Sigmoid colon (tissue), 4 donors: Measurements from ENCODE around the gene PTPRT.

Source experiments
- EP300 ChIP-seq, 4 donors: sonication (generic); formaldehyde crosslinking; IDR thresholded peaks; one replicate each; pipeline ENCODE4 v1.6.1; 2017; ENCODE audit warnings: antibody characterized with exemption in 4 of 4
- TF ChIP-seq, protein P1 (sequence below), 4 experiments: fragments of 450-650 bp in 3 of 4; fragments of 200-600 bp in 1 of 4; IDR thresholded peaks; one replicate each; pipeline ENCODE4 v1.5.1; 2016 to 2019; ENCODE audit warnings: antibody characterized with exemption in 4 of 4, mild to moderate bottlenecking in 3 of 4, moderate library complexity in 2 of 4

DNA sequence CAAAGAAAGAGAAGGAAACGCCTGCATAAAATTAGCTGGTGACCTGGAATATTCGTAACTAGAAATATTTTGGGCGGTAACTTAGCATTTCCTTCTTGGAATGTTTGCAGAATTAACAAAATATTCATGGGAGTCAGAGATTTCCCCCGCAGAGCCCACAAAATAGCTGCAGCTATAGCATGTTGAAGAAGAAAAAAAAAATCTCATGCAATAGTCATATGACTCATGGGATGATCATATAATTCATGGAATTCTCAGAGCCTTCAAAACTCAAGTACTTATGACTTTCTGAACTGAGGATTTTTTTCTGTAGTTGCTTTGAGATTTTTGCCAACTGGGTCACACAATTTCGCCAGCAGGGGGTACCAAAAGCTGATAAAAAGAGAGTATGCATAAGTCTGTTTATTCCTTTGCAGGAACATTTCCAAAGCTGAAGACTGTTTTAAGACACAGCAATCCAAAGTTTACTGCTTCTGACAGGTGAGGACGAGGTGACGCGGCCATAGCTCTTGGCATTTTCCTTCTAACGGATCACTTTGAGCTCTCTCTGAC lies 985.5 kb downstream of the PTPRT start:
- TF ChIP-seq, protein P1, sequence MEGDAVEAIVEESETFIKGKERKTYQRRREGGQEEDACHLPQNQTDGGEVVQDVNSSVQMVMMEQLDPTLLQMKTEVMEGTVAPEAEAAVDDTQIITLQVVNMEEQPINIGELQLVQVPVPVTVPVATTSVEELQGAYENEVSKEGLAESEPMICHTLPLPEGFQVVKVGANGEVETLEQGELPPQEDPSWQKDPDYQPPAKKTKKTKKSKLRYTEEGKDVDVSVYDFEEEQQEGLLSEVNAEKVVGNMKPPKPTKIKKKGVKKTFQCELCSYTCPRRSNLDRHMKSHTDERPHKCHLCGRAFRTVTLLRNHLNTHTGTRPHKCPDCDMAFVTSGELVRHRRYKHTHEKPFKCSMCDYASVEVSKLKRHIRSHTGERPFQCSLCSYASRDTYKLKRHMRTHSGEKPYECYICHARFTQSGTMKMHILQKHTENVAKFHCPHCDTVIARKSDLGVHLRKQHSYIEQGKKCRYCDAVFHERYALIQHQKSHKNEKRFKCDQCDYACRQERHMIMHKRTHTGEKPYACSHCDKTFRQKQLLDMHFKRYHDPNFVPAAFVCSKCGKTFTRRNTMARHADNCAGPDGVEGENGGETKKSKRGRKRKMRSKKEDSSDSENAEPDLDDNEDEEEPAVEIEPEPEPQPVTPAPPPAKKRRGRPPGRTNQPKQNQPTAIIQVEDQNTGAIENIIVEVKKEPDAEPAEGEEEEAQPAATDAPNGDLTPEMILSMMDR (IDR thresholded peaks at IDR 0.05): peak in 2 of 4 experiments; percentile 22 to 23
- no peak for TF ChIP-seq EP300 (IDR thresholded peaks at IDR 0.05)
